H1 (cell line): ENCODE measurements around the gene KCNK3.

Experiments used
- BRCA1 ChIP-seq: IDR thresholded peaks from 2 replicates; pipeline ENCODE4 v1.6.1; 2012; ENCODE audit warnings: low read depth, low read length, improper control_type of control experiment
- GABPA ChIP-seq: IDR thresholded peaks from 2 replicates; pipeline ENCODE4 v1.6.1; 2011; ENCODE audit warnings: mild to moderate bottlenecking, low read length, moderate library complexity, borderline replicate concordance; ENCODE audit not compliant: insufficient read depth
- PHF8 ChIP-seq: fragments of 200-600 bp; sonication (generic); conservative IDR thresholded peaks from 2 replicates; pipeline ENCODE4 v1.7.1; 2012; ENCODE audit warnings: low read depth, mild to moderate bottlenecking, inconsistent platforms, low read length, moderate library complexity
- SAP30 ChIP-seq: fragments of 300-600 bp; sonication (generic); IDR thresholded peaks from 2 replicates; pipeline ENCODE4 v1.7.1; 2012; ENCODE audit warnings: low read length, moderate library complexity, mild to moderate bottlenecking, inconsistent platforms; ENCODE audit not compliant: insufficient read depth, insufficient replicate concordance
- TBP ChIP-seq: IDR thresholded peaks from 2 replicates; pipeline ENCODE4 v1.6.1; 2011; ENCODE audit warnings: low read depth, low read length, improper control_type of control experiment
- ZNF274 ChIP-seq: IDR thresholded peaks from 2 replicates; pipeline ENCODE4 v1.7.0; 2012; ENCODE audit warnings: low read length, borderline replicate concordance; ENCODE audit errors: extremely low read depth
- TF ChIP-seq, protein P1 (sequence below): fragments of 300-600 bp; sonication (generic); IDR thresholded peaks from 2 replicates; pipeline ENCODE4 v1.7.1; 2012; ENCODE audit warnings: low read length, moderate library complexity, mild to moderate bottlenecking, inconsistent platforms; ENCODE audit not compliant: insufficient replicate concordance
- TF ChIP-seq, protein P2 (sequence below), 3 experiments: IDR thresholded peaks; 1 replicate in 2 of 3; 2 replicates in 1 of 3; pipeline versions ENCODE4 v1.5.1 to v1.6.1; 2011; ENCODE audit warnings: low read length in 3 of 3, mild to moderate bottlenecking in 3 of 3, inconsistent platforms in 2 of 3, low read depth in 1 of 3, moderate library complexity in 1 of 3; ENCODE audit not compliant: insufficient read depth in 1 of 3; ENCODE audit errors: control extremely low read depth in 1 of 3

GRCh38 chr2:26735883-26736588 lies 43.5 kb downstream of the KCNK3 start:
- TF ChIP-seq SAP30 (no peak), PHF8 (no peak), GABPA (no peak), BRCA1 (no peak), ZNF274 (no peak), TBP (no peak)
- TF ChIP-seq, protein P1, sequence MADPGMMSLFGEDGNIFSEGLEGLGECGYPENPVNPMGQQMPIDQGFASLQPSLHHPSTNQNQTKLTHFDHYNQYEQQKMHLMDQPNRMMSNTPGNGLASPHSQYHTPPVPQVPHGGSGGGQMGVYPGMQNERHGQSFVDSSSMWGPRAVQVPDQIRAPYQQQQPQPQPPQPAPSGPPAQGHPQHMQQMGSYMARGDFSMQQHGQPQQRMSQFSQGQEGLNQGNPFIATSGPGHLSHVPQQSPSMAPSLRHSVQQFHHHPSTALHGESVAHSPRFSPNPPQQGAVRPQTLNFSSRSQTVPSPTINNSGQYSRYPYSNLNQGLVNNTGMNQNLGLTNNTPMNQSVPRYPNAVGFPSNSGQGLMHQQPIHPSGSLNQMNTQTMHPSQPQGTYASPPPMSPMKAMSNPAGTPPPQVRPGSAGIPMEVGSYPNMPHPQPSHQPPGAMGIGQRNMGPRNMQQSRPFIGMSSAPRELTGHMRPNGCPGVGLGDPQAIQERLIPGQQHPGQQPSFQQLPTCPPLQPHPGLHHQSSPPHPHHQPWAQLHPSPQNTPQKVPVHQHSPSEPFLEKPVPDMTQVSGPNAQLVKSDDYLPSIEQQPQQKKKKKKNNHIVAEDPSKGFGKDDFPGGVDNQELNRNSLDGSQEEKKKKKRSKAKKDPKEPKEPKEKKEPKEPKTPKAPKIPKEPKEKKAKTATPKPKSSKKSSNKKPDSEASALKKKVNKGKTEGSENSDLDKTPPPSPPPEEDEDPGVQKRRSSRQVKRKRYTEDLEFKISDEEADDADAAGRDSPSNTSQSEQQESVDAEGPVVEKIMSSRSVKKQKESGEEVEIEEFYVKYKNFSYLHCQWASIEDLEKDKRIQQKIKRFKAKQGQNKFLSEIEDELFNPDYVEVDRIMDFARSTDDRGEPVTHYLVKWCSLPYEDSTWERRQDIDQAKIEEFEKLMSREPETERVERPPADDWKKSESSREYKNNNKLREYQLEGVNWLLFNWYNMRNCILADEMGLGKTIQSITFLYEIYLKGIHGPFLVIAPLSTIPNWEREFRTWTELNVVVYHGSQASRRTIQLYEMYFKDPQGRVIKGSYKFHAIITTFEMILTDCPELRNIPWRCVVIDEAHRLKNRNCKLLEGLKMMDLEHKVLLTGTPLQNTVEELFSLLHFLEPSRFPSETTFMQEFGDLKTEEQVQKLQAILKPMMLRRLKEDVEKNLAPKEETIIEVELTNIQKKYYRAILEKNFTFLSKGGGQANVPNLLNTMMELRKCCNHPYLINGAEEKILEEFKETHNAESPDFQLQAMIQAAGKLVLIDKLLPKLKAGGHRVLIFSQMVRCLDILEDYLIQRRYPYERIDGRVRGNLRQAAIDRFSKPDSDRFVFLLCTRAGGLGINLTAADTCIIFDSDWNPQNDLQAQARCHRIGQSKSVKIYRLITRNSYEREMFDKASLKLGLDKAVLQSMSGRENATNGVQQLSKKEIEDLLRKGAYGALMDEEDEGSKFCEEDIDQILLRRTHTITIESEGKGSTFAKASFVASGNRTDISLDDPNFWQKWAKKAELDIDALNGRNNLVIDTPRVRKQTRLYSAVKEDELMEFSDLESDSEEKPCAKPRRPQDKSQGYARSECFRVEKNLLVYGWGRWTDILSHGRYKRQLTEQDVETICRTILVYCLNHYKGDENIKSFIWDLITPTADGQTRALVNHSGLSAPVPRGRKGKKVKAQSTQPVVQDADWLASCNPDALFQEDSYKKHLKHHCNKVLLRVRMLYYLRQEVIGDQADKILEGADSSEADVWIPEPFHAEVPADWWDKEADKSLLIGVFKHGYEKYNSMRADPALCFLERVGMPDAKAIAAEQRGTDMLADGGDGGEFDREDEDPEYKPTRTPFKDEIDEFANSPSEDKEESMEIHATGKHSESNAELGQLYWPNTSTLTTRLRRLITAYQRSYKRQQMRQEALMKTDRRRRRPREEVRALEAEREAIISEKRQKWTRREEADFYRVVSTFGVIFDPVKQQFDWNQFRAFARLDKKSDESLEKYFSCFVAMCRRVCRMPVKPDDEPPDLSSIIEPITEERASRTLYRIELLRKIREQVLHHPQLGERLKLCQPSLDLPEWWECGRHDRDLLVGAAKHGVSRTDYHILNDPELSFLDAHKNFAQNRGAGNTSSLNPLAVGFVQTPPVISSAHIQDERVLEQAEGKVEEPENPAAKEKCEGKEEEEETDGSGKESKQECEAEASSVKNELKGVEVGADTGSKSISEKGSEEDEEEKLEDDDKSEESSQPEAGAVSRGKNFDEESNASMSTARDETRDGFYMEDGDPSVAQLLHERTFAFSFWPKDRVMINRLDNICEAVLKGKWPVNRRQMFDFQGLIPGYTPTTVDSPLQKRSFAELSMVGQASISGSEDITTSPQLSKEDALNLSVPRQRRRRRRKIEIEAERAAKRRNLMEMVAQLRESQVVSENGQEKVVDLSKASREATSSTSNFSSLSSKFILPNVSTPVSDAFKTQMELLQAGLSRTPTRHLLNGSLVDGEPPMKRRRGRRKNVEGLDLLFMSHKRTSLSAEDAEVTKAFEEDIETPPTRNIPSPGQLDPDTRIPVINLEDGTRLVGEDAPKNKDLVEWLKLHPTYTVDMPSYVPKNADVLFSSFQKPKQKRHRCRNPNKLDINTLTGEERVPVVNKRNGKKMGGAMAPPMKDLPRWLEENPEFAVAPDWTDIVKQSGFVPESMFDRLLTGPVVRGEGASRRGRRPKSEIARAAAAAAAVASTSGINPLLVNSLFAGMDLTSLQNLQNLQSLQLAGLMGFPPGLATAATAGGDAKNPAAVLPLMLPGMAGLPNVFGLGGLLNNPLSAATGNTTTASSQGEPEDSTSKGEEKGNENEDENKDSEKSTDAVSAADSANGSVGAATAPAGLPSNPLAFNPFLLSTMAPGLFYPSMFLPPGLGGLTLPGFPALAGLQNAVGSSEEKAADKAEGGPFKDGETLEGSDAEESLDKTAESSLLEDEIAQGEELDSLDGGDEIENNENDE: no peak
- TF ChIP-seq, protein P2, sequence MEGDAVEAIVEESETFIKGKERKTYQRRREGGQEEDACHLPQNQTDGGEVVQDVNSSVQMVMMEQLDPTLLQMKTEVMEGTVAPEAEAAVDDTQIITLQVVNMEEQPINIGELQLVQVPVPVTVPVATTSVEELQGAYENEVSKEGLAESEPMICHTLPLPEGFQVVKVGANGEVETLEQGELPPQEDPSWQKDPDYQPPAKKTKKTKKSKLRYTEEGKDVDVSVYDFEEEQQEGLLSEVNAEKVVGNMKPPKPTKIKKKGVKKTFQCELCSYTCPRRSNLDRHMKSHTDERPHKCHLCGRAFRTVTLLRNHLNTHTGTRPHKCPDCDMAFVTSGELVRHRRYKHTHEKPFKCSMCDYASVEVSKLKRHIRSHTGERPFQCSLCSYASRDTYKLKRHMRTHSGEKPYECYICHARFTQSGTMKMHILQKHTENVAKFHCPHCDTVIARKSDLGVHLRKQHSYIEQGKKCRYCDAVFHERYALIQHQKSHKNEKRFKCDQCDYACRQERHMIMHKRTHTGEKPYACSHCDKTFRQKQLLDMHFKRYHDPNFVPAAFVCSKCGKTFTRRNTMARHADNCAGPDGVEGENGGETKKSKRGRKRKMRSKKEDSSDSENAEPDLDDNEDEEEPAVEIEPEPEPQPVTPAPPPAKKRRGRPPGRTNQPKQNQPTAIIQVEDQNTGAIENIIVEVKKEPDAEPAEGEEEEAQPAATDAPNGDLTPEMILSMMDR (IDR thresholded peaks at IDR 0.05; ENCODE audit: control extremely low read depth in 1 of 3, insufficient read depth in 1 of 3, low read depth in 1 of 3, low read length in 3 of 3): no peak
